Measurements from ENCODE around the gene CXCL10. TPM values are rescaled to one million over a fixed set of nuclear protein-coding genes. Genes with fewer than 3 reads are reported as not detected.

CXCL10 gene
- total RNA-seq, 4 donors from 2014 or later = 1.7 to 2.1 TPM; not detected in 2

DNA sequence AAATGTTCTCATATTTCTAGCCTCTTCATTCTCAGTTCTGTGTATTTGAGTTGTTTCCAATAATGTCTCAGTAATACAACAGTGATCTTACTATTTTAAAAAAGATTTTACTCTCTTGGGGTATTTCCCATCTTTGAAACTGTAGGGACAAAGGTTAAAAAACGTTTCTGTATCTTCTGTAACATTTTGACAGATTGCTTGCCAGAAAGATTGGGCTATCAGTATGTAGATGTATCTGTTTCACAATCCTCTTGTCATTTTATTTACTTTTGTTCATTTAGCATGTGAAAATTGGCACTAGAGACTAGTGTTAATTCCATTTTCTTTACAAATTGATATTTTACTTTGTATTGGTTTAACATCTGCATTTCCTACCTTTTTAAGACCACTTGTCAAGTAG lies 9.8 kb downstream of the CXCL10 start:
- ATAC-seq = no peak
- Histone ChIP-seq H3K27me3 (no peaks in the 10 kb centered on the region), H3K9me3 (no peaks in the 10 kb centered on the region), H3K4me3 (no peak overlapping the region), H3K36me3 (no peaks in the 10 kb centered on the region), H3K4me1 (peaks cover 0 to 18% (median 0%) of the 10 kb centered on the region in 3 donors), H3K27ac (no peak overlapping the region)
- 4 to 12% methylated on average over 1 of the region's 1 CpG for WGBS, 2 donors (ENCODE audit: low coverage in 1 of 2)
- TF ChIP-seq POLR2AphosphoS5 (IDR thresholded peaks at IDR 0.05) = no peak
- TF ChIP-seq POLR2A (IDR thresholded peaks at IDR 0.05) = no peak
- no peak for TF ChIP-seq EP300 (IDR thresholded peaks at IDR 0.05)
- TF ChIP-seq, protein P1, sequence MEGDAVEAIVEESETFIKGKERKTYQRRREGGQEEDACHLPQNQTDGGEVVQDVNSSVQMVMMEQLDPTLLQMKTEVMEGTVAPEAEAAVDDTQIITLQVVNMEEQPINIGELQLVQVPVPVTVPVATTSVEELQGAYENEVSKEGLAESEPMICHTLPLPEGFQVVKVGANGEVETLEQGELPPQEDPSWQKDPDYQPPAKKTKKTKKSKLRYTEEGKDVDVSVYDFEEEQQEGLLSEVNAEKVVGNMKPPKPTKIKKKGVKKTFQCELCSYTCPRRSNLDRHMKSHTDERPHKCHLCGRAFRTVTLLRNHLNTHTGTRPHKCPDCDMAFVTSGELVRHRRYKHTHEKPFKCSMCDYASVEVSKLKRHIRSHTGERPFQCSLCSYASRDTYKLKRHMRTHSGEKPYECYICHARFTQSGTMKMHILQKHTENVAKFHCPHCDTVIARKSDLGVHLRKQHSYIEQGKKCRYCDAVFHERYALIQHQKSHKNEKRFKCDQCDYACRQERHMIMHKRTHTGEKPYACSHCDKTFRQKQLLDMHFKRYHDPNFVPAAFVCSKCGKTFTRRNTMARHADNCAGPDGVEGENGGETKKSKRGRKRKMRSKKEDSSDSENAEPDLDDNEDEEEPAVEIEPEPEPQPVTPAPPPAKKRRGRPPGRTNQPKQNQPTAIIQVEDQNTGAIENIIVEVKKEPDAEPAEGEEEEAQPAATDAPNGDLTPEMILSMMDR (IDR thresholded peaks at IDR 0.05) = no peak

DNA sequence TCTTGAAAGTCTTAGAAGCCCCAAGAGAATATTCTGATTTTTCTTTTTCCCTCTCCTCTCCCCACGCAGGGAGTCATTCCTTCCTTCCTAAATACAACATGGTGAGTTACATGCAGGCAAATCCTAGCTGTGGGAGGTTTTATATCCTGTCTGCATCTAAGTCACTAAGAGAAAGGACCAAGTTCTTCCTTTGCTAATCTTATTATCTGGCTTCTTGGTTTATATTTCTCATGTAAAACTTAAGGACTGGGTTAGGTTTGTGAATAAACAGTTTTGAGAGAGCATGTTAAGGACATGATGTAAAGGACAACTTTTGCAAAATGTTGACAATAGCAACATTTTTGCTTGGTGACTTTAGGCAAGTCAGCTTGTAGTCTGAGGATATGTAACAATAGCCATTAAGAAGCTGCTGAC lies 10.9 kb downstream of the CXCL10 start:
- H3K27ac ChIP-seq = peak overlapping the region; percentile 36 to 71 (median 60)
- no peak for ATAC-seq
- TF ChIP-seq EP300 (IDR thresholded peaks at IDR 0.05) = no peak
- no peak for TF ChIP-seq POLR2A (IDR thresholded peaks at IDR 0.05)
- TF ChIP-seq, protein P1 (IDR thresholded peaks at IDR 0.05) = no peak
- no peak for TF ChIP-seq POLR2AphosphoS5 (IDR thresholded peaks at IDR 0.05)

DNA sequence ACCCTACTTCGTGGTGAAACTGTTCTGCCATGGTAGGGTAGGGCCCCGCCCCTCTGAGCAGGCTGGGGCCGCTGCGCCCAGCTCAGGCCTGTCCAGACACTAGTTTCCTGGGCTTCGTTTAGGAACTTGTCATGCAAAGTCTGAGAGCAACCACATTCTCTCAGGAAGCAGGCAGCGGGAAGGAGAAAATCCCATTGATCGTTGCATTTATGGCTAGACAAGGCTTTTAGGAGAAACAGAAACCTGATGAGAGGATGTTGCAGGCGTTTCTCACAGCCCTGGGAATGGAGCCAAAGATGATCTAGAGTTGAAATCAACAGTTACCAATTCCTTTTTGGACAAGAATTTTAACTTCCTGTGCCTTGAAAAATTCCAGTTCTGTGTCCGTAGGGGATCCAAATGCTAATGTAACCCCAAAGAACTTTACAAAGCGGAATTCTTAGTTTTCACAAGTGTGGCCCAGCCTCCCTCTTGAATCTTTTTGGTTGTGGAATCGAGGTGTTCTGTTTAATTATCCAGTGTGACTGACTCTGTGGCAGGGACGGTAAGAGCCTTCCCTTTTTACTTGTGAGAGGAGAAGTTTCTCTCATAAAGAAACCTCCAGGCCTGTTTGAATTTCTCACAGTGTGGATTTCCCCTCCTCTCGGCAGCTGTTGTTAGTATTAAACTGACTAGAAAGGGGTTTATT lies 11.5 kb downstream of the CXCL10 start:
- ATAC-seq = peak; percentile 31
- Histone ChIP-seq H3K27me3 (no peaks in the 10 kb centered on the region), H3K27ac (peak overlapping the region; percentile 36 to 71 (median 60)), H3K36me3 (no peaks in the 10 kb centered on the region), H3K9me3 (no peaks in the 10 kb centered on the region), H3K4me3 (peak overlapping the region; percentile 15 to 30), H3K4me1 (peaks cover 0 to 18% (median 0%) of the 10 kb centered on the region in 3 donors)
- WGBS, 2 donors (ENCODE audit: low coverage in 1 of 2) = 17 to 24% methylated on average over 6 to 10 of the region's 13 CpGs
- TF ChIP-seq POLR2AphosphoS5 (IDR thresholded peaks at IDR 0.05) = no peak
- TF ChIP-seq, protein P1 (IDR thresholded peaks at IDR 0.05) = no peak
- no peak for TF ChIP-seq EP300 (IDR thresholded peaks at IDR 0.05)
- no peak for TF ChIP-seq POLR2A (IDR thresholded peaks at IDR 0.05)

More for the DNA sequence above, 10.9 kb downstream of the CXCL10 start:
- WGBS, 2 donors (ENCODE audit: low coverage in 1 of 2) = 6 to 14% methylated on average over 1 of the region's 1 CpG
- Histone ChIP-seq H3K9me3 (no peaks in the 10 kb centered on the region), H3K27me3 (no peaks in the 10 kb centered on the region), H3K36me3 (no peaks in the 10 kb centered on the region), H3K4me3 (peak overlapping the region in 1 of 2 donors; percentile 30), H3K4me1 (peaks cover 0 to 18% (median 0%) of the 10 kb centered on the region in 3 donors)

DNA sequence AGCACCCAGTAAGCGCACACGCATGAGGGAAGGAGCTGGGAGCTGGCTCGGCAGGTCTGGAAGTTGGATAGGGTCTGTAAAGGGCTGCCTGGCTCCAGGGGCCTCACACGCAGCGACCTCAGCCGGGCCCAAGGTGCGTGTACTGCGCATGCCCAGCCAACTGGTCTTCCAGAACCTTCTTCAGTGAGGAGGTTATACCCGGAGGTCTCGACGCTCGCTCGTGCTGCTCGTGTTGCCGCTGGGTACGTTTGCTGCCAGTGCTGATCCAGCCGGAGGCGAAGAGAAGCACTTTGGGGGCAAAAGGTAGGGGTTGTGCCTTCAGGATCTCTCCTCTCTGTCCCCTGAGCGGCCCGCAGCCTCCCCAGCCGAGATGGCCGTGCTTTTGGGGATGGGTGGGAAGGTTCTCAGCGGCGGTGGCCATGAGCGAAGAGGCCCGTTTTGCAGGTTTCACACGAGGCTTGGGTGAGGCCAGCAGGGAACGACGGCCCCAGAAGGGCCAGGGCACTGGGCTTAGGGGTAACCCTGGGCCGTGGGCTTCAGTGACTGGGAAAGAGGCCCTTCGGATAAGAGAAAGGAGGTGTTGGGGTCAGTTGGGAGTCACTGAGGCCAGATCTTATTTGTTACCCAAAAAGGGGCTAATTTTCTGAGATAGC lies 12.2 kb downstream of the CXCL10 start:
- peak; percentile 32 for ATAC-seq
- no peaks in the 10 kb centered on the region for H3K27me3 ChIP-seq

More for the DNA sequence above, 12.2 kb downstream of the CXCL10 start:
- Histone ChIP-seq H3K27ac (peak overlapping the region in 3 of 4 donors; percentile 50 to 71 (median 70)), H3K9me3 (no peaks in the 10 kb centered on the region), H3K36me3 (no peaks in the 10 kb centered on the region), H3K4me1 (peaks cover 0 to 18% (median 0%) of the 10 kb centered on the region in 3 donors), H3K4me3 (peak overlapping the region in 1 of 2 donors; percentile 30)
- 93 to 99% methylated on average over 5 to 13 of the region's 31 CpGs for WGBS, 2 donors (ENCODE audit: low coverage in 1 of 2)
- no peak for TF ChIP-seq EP300 (IDR thresholded peaks at IDR 0.05)
- no peak for TF ChIP-seq POLR2AphosphoS5 (IDR thresholded peaks at IDR 0.05)
- no peak for TF ChIP-seq POLR2A (IDR thresholded peaks at IDR 0.05)
- TF ChIP-seq, protein P1 (IDR thresholded peaks at IDR 0.05) = no peak
